ENCODE measurements around the gene CCDC197. TPM values are rescaled to one million over a fixed set of nuclear protein-coding genes. Genes with fewer than 3 reads are reported as not detected.

CCDC197 gene
- total RNA-seq, 1 donor from 2014 or later: not detected

- DNase-seq: no peak
These were observed 35.5 kb upstream of the CCDC197 start for GRCh38 chr14:93961620-93962019.

GRCh38 chr14:93962701-93963601, 34.1 kb upstream of the CCDC197 start:
- DNase-seq: no peak

- DNase-seq: no peak
These were observed 33.4 kb upstream of the CCDC197 start for GRCh38 chr14:93963692-93964091.

- no peak for DNase-seq
These were observed 32.8 kb upstream of the CCDC197 start for GRCh38 chr14:93964281-93964680.

GRCh38 chr14:93964820-93965286, 32.2 kb upstream of the CCDC197 start:
- DNase-seq: no peak

GRCh38 chr14:93965287-93965821, 31.7 kb upstream of the CCDC197 start:
- DNase-seq: no peak

- DNase-seq: no peak
These were observed 31.1 kb upstream of the CCDC197 start for GRCh38 chr14:93965946-93966474.

GRCh38 chr14:93967637-93968250, 29.4 kb upstream of the CCDC197 start:
- no peak for DNase-seq

GRCh38 chr14:93969082-93969828, 27.8 kb upstream of the CCDC197 start:
- DNase-seq: peak; percentile 82

- peak; percentile 66 for DNase-seq
These were observed 26.5 kb upstream of the CCDC197 start for GRCh38 chr14:93970585-93970964.

- DNase-seq: peak; percentile 71
These were observed 26.0 kb upstream of the CCDC197 start for GRCh38 chr14:93970965-93971634.

GRCh38 chr14:93971635-93972027, 25.5 kb upstream of the CCDC197 start:
- DNase-seq: no peak

GRCh38 chr14:93972618-93973205, 24.4 kb upstream of the CCDC197 start:
- DNase-seq: no peak

GRCh38 chr14:93973607-93974006, 23.5 kb upstream of the CCDC197 start:
- no peak for DNase-seq

- no peak for DNase-seq
These were observed 22.8 kb upstream of the CCDC197 start for GRCh38 chr14:93974299-93974698.

GRCh38 chr14:93974833-93975232, 22.3 kb upstream of the CCDC197 start:
- DNase-seq: peak; percentile 89

- no peak for DNase-seq
These were observed 21.2 kb upstream of the CCDC197 start for GRCh38 chr14:93975791-93976476.

GRCh38 chr14:93976477-93977057, 20.5 kb upstream of the CCDC197 start, which contains the start of gene ASB2:
Gene ASB2, minus strand, starts transcription at chr14:93976570. Its CDS starts 12,031 bp downstream, at chr14:93964539.
- no peak for DNase-seq

GRCh38 chr14:93977171-93977570, 19.9 kb upstream of the CCDC197 start:
- no peak for DNase-seq

Data from tongue (tissue), 2 donors.